K562 (cell line): Measurements from ENCODE around the gene POU2AF3.

Experiments used
- CTCF ChIP-seq, 3 experiments: IDR thresholded peaks in 2 of 3; conservative IDR thresholded peaks in 1 of 3; 2 replicates each; pipeline ENCODE4 v1.5.1; 2011 to 2012; ENCODE audit warnings: low read length in 3 of 3, mild to moderate bottlenecking in 3 of 3, control low read depth in 2 of 3, improper control_type of control experiment in 1 of 3, inconsistent platforms in 1 of 3, low read depth in 1 of 3, mixed read lengths in 1 of 3, moderate library complexity in 1 of 3; ENCODE audit not compliant: insufficient read depth in 2 of 3
- ELF1 ChIP-seq: fragments of 200-800 bp; sonication (Bioruptor generic); IDR thresholded peaks from 2 replicates; pipeline ENCODE4 v1.6.1; 2016; ENCODE audit warnings: missing genetic modification characterization, missing compliant biosample characterization
- EZH2 ChIP-seq: IDR thresholded peaks from 2 replicates; pipeline ENCODE4 v1.6.1; 2012; ENCODE audit warnings: low read depth, mild to moderate bottlenecking, inconsistent platforms, low read length, borderline replicate concordance
- ZFP1 ChIP-seq: fragments of 450-650 bp; formaldehyde crosslinking; IDR thresholded peaks from 2 replicates; pipeline ENCODE4 v1.4.0; 2020; ENCODE audit warnings: mild to moderate bottlenecking, mixed read lengths
- ZNF589 ChIP-seq: fragments of 200-800 bp; sonication (Bioruptor generic); IDR thresholded peaks from 2 replicates; pipeline ENCODE4 v1.6.1; 2016; ENCODE audit warnings: low read depth, missing genetic modification characterization, missing compliant biosample characterization

GRCh38 chr11:111264646-111265045 is 33.7 kb upstream of the POU2AF3 start:
- TF ChIP-seq ELF1 (tag) (no peak), ZNF589 (CRISPR knock-in tag) (no peak), EZH2 (no peak), ZFP1 (no peak), CTCF (IDR thresholded peaks at IDR 0.05 in 2 of 3, conservative IDR thresholded peaks at IDR 0.05 in 1 of 3; ENCODE audit: insufficient read depth in 2 of 3, low read depth in 1 of 3, low read length in 3 of 3) (no peak)
